Measurements from ENCODE around the gene ERP44.

The ERP44 gene

GRCh38 chr9:100052375-100052774 lies 46.4 kb downstream of the ERP44 start:
- Histone ChIP-seq H3K9ac (ENCODE audit: low read depth, low read length) (no peak overlapping the region), H3K9me3 (ENCODE audit: insufficient read depth, low read length, severe bottlenecking) (no peaks in the 10 kb centered on the region), H4K20me1 (ENCODE audit: insufficient read depth, low read length) (no peaks in the 10 kb centered on the region), H3K4me2 (ENCODE audit: insufficient read depth, low read length) (no peak overlapping the region), H3K27ac (ENCODE audit: low read length) (no peak overlapping the region), H3K79me2 (ENCODE audit: insufficient read depth, low read length) (no peaks in the 10 kb centered on the region), H3K4me3 (ENCODE audit: low read depth in 1 of 2, low read length in 2 of 2) (no peak overlapping the region), H3K36me3 (ENCODE audit: insufficient read depth, low read length) (peaks cover 29% of the 10 kb centered on the region; the same call in 1 of the 2 replicates), H2AFZ (ENCODE audit: low read depth, low read length) (no peak overlapping the region), H3K27me3 (ENCODE audit: insufficient read depth, low read length, poor library complexity) (no peaks in the 10 kb centered on the region), H3K4me1 (ENCODE audit: insufficient read depth, low read length) (no peaks in the 10 kb centered on the region)
- ATAC-seq (ENCODE audit: insufficient read depth, low read depth) (no peak), DNase-seq (no peak)
- TF ChIP-seq CTCF (IDR thresholded peaks at IDR 0.05; ENCODE audit: borderline replicate concordance, extremely low read depth, low read length, poor library complexity, severe bottlenecking) (no peak), EZH2 (IDR thresholded peaks at IDR 0.05; ENCODE audit: borderline replicate concordance, low read depth, low read length, severe bottlenecking) (no peak)

- no peak for ATAC-seq (ENCODE audit: insufficient read depth, low read depth)
- Histone ChIP-seq H4K20me1 (ENCODE audit: insufficient read depth, low read length) (no peaks in the 10 kb centered on the region), H3K9me3 (ENCODE audit: insufficient read depth, low read length, severe bottlenecking) (no peaks in the 10 kb centered on the region), H3K4me2 (ENCODE audit: insufficient read depth, low read length) (no peak overlapping the region), H3K9ac (ENCODE audit: low read depth, low read length) (no peak overlapping the region), H3K79me2 (ENCODE audit: insufficient read depth, low read length) (no peaks in the 10 kb centered on the region), H2AFZ (ENCODE audit: low read depth, low read length) (no peak overlapping the region), H3K27me3 (ENCODE audit: insufficient read depth, low read length, poor library complexity) (no peaks in the 10 kb centered on the region), H3K27ac (ENCODE audit: low read length) (no peak overlapping the region), H3K4me1 (ENCODE audit: insufficient read depth, low read length) (no peaks in the 10 kb centered on the region), H3K36me3 (ENCODE audit: insufficient read depth, low read length) (peaks cover 23% of the 10 kb centered on the region; the same call in 1 of the 2 replicates), H3K4me3 (ENCODE audit: low read depth in 1 of 2, low read length in 2 of 2) (no peak overlapping the region)
- DNase-seq = no peak
- TF ChIP-seq CTCF (IDR thresholded peaks at IDR 0.05; ENCODE audit: borderline replicate concordance, extremely low read depth, low read length, poor library complexity, severe bottlenecking) = no peak
- TF ChIP-seq EZH2 (IDR thresholded peaks at IDR 0.05; ENCODE audit: borderline replicate concordance, low read depth, low read length, severe bottlenecking) = no peak
These were observed 49.2 kb downstream of the ERP44 start for GRCh38 chr9:100049551-100049950.

GRCh38 chr9:100038472-100038871 lies 60.3 kb downstream of the ERP44 start:
- peaks cover 19% of the 10 kb centered on the region; the same call in 1 of the 2 replicates for H3K79me2 ChIP-seq (ENCODE audit: insufficient read depth, low read length)
- ATAC-seq (ENCODE audit: insufficient read depth, low read depth) = no peak
- H3K27ac ChIP-seq (ENCODE audit: low read length) = no peak overlapping the region
- peaks cover 9% of the 10 kb centered on the region for H3K9me3 ChIP-seq (ENCODE audit: insufficient read depth, low read length, severe bottlenecking)
- H3K27me3 ChIP-seq (ENCODE audit: insufficient read depth, low read length, poor library complexity) = no peaks in the 10 kb centered on the region
- peaks cover 27% of the 10 kb centered on the region for H3K36me3 ChIP-seq (ENCODE audit: insufficient read depth, low read length)
- H3K4me2 ChIP-seq (ENCODE audit: insufficient read depth, low read length) = no peak overlapping the region
- no peak overlapping the region for H3K9ac ChIP-seq (ENCODE audit: low read depth, low read length)
- DNase-seq = no peak
- no peak overlapping the region for H2AFZ ChIP-seq (ENCODE audit: low read depth, low read length)
- H3K4me3 ChIP-seq (ENCODE audit: low read depth in 1 of 2, low read length in 2 of 2) = no peak overlapping the region
- TF ChIP-seq CTCF (IDR thresholded peaks at IDR 0.05; ENCODE audit: borderline replicate concordance, extremely low read depth, low read length, poor library complexity, severe bottlenecking) (no peak), EZH2 (IDR thresholded peaks at IDR 0.05; ENCODE audit: borderline replicate concordance, low read depth, low read length, severe bottlenecking) (no peak)
- H4K20me1 ChIP-seq (ENCODE audit: insufficient read depth, low read length) = no peaks in the 10 kb centered on the region
- no peaks in the 10 kb centered on the region for H3K4me1 ChIP-seq (ENCODE audit: insufficient read depth, low read length)
